ENCODE data around the gene GPATCH8. TPM values are rescaled to one million over a fixed set of nuclear protein-coding genes. Genes with fewer than 3 reads are reported as not detected.
A peak's percentile ranks its signal among the peaks of the same experiment; 100 is the strongest.

GPATCH8 gene
- total and polyA plus RNA-seq, 9 of the 15 experiments (the other 6 are each of a cell fraction or from before 2014, with no cell fraction given) = 10.6 to 29.6 (median 13.2) TPM

GRCh38 chr17:44385287-44386181 lies 117.7 kb downstream of the GPATCH8 start (continued):
- no peak for TF ChIP-seq PTBP1 (IDR thresholded peaks at IDR 0.05; ENCODE audit: low read depth, low read length)
- peak; percentile 54 for TF ChIP-seq CHD4 (IDR thresholded peaks at IDR 0.05; ENCODE audit: insufficient read depth, insufficient replicate concordance, low read depth, low read length, poor library complexity, severe bottlenecking)
- no peak for TF ChIP-seq ZNF175 (CRISPR knock-in tag; IDR thresholded peaks at IDR 0.05; ENCODE audit: low read depth)
- TF ChIP-seq ESRRA (IDR thresholded peaks at IDR 0.05; ENCODE audit: borderline replicate concordance, low read depth) = peak; percentile 20; the same call in 1 of the 2 replicates
- peak; percentile 77 for TF ChIP-seq SUPT5H (IDR thresholded peaks at IDR 0.05)
- no peak for TF ChIP-seq ZNF24 (IDR thresholded peaks at IDR 0.05)
- no peak for TF ChIP-seq ZNF274 (IDR thresholded peaks at IDR 0.05; ENCODE audit: borderline replicate concordance, low read depth, low read length)
- TF ChIP-seq MYBL2 (IDR thresholded peaks at IDR 0.05; ENCODE audit: low read depth) = no peak
- TF ChIP-seq MYBL2 (CRISPR knock-in tag; IDR thresholded peaks at IDR 0.05; ENCODE audit: borderline replicate concordance) = no peak
- no peak for TF ChIP-seq ZNF239 (CRISPR knock-in tag; IDR thresholded peaks at IDR 0.05)
- TF ChIP-seq FUS (optimal IDR thresholded peaks at IDR 0.05; ENCODE audit: low read depth, low read length) = no peak
- TF ChIP-seq ZSCAN29 (IDR thresholded peaks at IDR 0.05) = no peak
- TF ChIP-seq SP1 (CRISPR knock-in tag; IDR thresholded peaks at IDR 0.05) = no peak; the same call in 1 of the 2 replicates
- TF ChIP-seq ETV5 (CRISPR knock-in tag; IDR thresholded peaks at IDR 0.05; ENCODE audit: low read depth) = no peak
- TF ChIP-seq ZNF224 (CRISPR knock-in tag; IDR thresholded peaks at IDR 0.05) = no peak
- TF ChIP-seq, protein P1, sequence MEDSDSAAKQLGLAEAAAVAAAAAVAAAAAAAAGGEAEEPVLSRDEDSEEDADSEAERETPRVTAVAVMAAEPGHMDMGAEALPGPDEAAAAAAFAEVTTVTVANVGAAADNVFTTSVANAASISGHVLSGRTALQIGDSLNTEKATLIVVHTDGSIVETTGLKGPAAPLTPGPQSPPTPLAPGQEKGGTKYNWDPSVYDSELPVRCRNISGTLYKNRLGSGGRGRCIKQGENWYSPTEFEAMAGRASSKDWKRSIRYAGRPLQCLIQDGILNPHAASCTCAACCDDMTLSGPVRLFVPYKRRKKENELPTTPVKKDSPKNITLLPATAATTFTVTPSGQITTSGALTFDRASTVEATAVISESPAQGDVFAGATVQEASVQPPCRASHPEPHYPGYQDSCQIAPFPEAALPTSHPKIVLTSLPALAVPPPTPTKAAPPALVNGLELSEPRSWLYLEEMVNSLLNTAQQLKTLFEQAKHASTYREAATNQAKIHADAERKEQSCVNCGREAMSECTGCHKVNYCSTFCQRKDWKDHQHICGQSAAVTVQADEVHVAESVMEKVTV (CRISPR knock-in tag; IDR thresholded peaks at IDR 0.05) = no peak
- no peak for TF ChIP-seq ESRRB (CRISPR knock-in tag; IDR thresholded peaks at IDR 0.05; ENCODE audit: borderline replicate concordance)
- no peak for TF ChIP-seq PTRF (tag; IDR thresholded peaks at IDR 0.05)
- no peak for TF ChIP-seq HES1 (IDR thresholded peaks at IDR 0.05; ENCODE audit: low read depth)
- no peak for TF ChIP-seq ZNF124 (CRISPR knock-in tag; IDR thresholded peaks at IDR 0.05)
- TF ChIP-seq POLR2A (conservative IDR thresholded peaks at IDR 0.05) = peak; percentile 81
- TF ChIP-seq RFX1 (IDR thresholded peaks at IDR 0.05) = no peak
- no peak for TF ChIP-seq BRD4 (IDR thresholded peaks at IDR 0.05)
- no peak for TF ChIP-seq ZNF140 (CRISPR knock-in tag; IDR thresholded peaks at IDR 0.05)
- no peak for TF ChIP-seq RFX7 (CRISPR knock-in tag; IDR thresholded peaks at IDR 0.05)
- no peak for TF ChIP-seq ZNF57 (CRISPR knock-in tag; IDR thresholded peaks at IDR 0.05)
- TF ChIP-seq GTF2E2 (tag; IDR thresholded peaks at IDR 0.05) = no peak
- no peak for TF ChIP-seq ZNF436 (CRISPR knock-in tag; IDR thresholded peaks at IDR 0.05)

Measured in K562 (cell line).